Liver (tissue), 3 donors: ENCODE measurements around the gene LIMCH1.

ENCODE experiments used
- CTCF ChIP-seq: fragments of 150-350 bp; IDR thresholded peaks from 2 replicates; pipeline ENCODE4 v1.5.1; 2017; ENCODE audit warnings: improper control_type of control experiment, low read depth, low read length; ENCODE audit not compliant: missing input control
- FOXA2 ChIP-seq: IDR thresholded peaks from 2 replicates; pipeline ENCODE4 v1.6.1; 2016; ENCODE audit warnings: antibody characterized with exemption
- GABPA ChIP-seq, 2 donors: IDR thresholded peaks in 1 of 2; conservative IDR thresholded peaks in 1 of 2; 2 replicates each; pipeline ENCODE4 v1.6.1; 2016; ENCODE audit warnings: antibody characterized with exemption in 2 of 2, mild to moderate bottlenecking in 1 of 2, moderate library complexity in 1 of 2
- JUND ChIP-seq, 2 donors: IDR thresholded peaks; 2 replicates each; pipeline ENCODE4 v1.6.1; 2016; ENCODE audit warnings: antibody characterized with exemption in 2 of 2
- TAF1 ChIP-seq: conservative IDR thresholded peaks from 2 replicates; pipeline ENCODE4 v1.6.1; 2016; ENCODE audit warnings: antibody characterized with exemption, mild to moderate bottlenecking
- donor health status: healthy.
- donor health status: healthy.

DNA sequence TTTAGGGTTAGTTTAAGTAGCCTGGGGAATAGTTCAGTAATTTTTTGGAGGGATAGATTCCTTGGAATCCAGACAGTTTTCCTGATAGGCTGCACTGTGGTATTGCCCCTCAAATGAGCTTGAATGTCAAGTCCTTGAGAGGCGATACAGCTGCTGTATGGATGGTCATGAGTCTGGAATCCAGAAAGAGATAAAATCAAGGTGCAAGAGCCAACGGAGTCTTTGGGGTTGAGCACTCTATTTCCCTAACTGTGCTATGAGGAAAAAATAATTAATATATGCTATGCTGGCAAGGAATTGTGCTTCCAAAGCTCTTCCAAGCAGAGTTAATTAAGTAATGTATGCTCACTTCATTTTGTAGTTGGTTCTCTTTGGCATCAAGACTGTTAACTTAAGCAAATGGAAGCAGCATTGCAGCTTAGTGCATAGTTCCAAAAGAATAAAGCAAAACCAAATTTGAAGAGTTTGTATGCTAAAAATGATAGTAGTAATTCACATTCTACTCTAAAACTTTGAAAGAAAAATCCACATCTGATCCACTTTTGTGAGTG, 48.8 kb downstream of the LIMCH1 start:
- TF ChIP-seq CTCF (no peak), JUND (IDR thresholded peaks at IDR 0.05) (no peak), FOXA2 (no peak), TAF1 (no peak), GABPA (IDR thresholded peaks at IDR 0.05 in 1 of 2, conservative IDR thresholded peaks at IDR 0.05 in 1 of 2) (no peak)
